Prostate gland (tissue), 2 donors: ENCODE data around the gene ZNF831. TPM values are rescaled to one million over a fixed set of nuclear protein-coding genes. Genes with fewer than 3 reads are reported as not detected.

Experiments used
- DNase-seq: peaks from one replicate; pipeline ENCODE4 v3.0.0-alpha.2; 2019; ENCODE audit warnings: low spot score
- H3K27ac ChIP-seq, 2 donors: fragments of 200-600 bp; sonication (generic); 2 replicates each; pipeline ENCODE4 v1.5.1; 2017 to 2019
- H3K27me3 ChIP-seq: fragments of 200-600 bp; sonication (generic); replicated peaks from 2 replicates; pipeline ENCODE4 v1.5.1; 2019; ENCODE audit not compliant: insufficient read depth
- H3K36me3 ChIP-seq, 2 donors: fragments of 200-600 bp; sonication (generic); 1 replicate in 1 of 2; 2 replicates in 1 of 2; pipeline versions ENCODE4 v1.5.1 to v1.8.1; 2017 to 2019
- H3K4me1 ChIP-seq: fragments of 200-600 bp; sonication (generic); replicated peaks from 2 replicates; pipeline ENCODE4 v1.5.1; 2019
- H3K4me3 ChIP-seq, 2 donors: fragments of 200-600 bp; sonication (generic); 2 replicates each; pipeline ENCODE4 v1.5.1; 2017 to 2019
- H3K9me3 ChIP-seq: fragments of 200-600 bp; sonication (generic); 2 replicates; pipeline ENCODE4 v1.5.1; 2017
- CTCF ChIP-seq, 4 experiments: fragments of 200-600 bp in 2 of 4; fragments of 450-650 bp in 2 of 4; sonication (generic) in 2 of 4; IDR thresholded peaks; 1 replicate in 3 of 4; 2 replicates in 1 of 4; pipeline ENCODE4 v1.5.1; 2016 to 2019; ENCODE audit warnings: antibody characterized with exemption in 4 of 4, mild to moderate bottlenecking in 2 of 4, moderate library complexity in 2 of 4
- POLR2A ChIP-seq: fragments of 450-650 bp; IDR thresholded peaks from one replicate; pipeline ENCODE4 v1.6.1; 2016; ENCODE audit warnings: antibody characterized with exemption, mild to moderate bottlenecking
- POLR2AphosphoS5 ChIP-seq: sonication (generic); formaldehyde crosslinking; IDR thresholded peaks from one replicate; pipeline ENCODE4 v1.6.1; 2017; ENCODE audit warnings: antibody characterized with exemption
- WGBS: methylation state at CpG from one replicate; pipeline ENCODE4 v1.1.5; 2018; 5-methylcytosine and 5-hydroxymethylcytosine counted together
- intact Hi-C: fragments of 100-400 bp; cut with DNase I; formaldehyde crosslinking; loops from one replicate; pipeline ENCODE4 v1.14.2; 2022
- total RNA-seq, 2 donors: library from RNA; depleted of rRNA; stranded (reverse); fragments of >200 nt; gene quantifications; one replicate each; pipeline ENCODE4 v1.1.0, GENCODE V29; 2016

Gene ZNF831
- total RNA-seq, 2 donors from 2014 or later: 0.46 to 1.1 TPM

GRCh38 chr20:59138114-59138748 lies 25.4 kb upstream of the ZNF831 start:
- 88% methylated on average over 6 of the region's 6 CpGs for WGBS
- no peaks in the 10 kb centered on the region for H3K9me3 ChIP-seq
- no peak overlapping the region for H3K4me3 ChIP-seq
- no peaks in the 10 kb centered on the region for H3K27me3 ChIP-seq
- TF ChIP-seq CTCF (IDR thresholded peaks at IDR 0.05) (no peak), POLR2AphosphoS5 (no peak), POLR2A (no peak)
- DNase-seq: no peak
- no peaks in the 10 kb centered on the region for H3K4me1 ChIP-seq
- H3K36me3 ChIP-seq: no peaks in the 10 kb centered on the region
- H3K27ac ChIP-seq: no peak overlapping the region
- intact Hi-C loops: no loop called here

- Histone ChIP-seq H3K4me3 (no peak overlapping the region), H3K27me3 (no peaks in the 10 kb centered on the region), H3K36me3 (no peaks in the 10 kb centered on the region), H3K4me1 (no peaks in the 10 kb centered on the region), H3K9me3 (no peaks in the 10 kb centered on the region), H3K27ac (no peak overlapping the region)
- intact Hi-C loops: no loop called here
- DNase-seq: no peak
- TF ChIP-seq POLR2A (no peak), POLR2AphosphoS5 (no peak), CTCF (IDR thresholded peaks at IDR 0.05) (no peak)
- 62% methylated on average over 1 of the region's 1 CpG for WGBS
Observed at GRCh38 chr20:59139998-59140397, 23.6 kb upstream of the ZNF831 start.

- H3K36me3 ChIP-seq: no peaks in the 10 kb centered on the region
- no peaks in the 10 kb centered on the region for H3K4me1 ChIP-seq
- H3K9me3 ChIP-seq: no peaks in the 10 kb centered on the region
- no peak for TF ChIP-seq POLR2AphosphoS5
- no peak for TF ChIP-seq CTCF (IDR thresholded peaks at IDR 0.05)
- no peak for TF ChIP-seq POLR2A
- no peak for DNase-seq
- intact Hi-C loops: no loop called here
- H3K27me3 ChIP-seq: no peaks in the 10 kb centered on the region
- no peak overlapping the region for H3K27ac ChIP-seq
- H3K4me3 ChIP-seq: no peak overlapping the region
- 82% methylated on average over 13 of the region's 13 CpGs for WGBS
Observed at GRCh38 chr20:59141818-59142581, 21.6 kb upstream of the ZNF831 start.

- intact Hi-C loops: no loop called here
Observed at GRCh38 chr20:59143326-59143725, 20.3 kb upstream of the ZNF831 start.

GRCh38 chr20:59144179-59144830 lies 19.3 kb upstream of the ZNF831 start:
- H3K27ac ChIP-seq: no peak overlapping the region
- no peak for DNase-seq
- no peaks in the 10 kb centered on the region for H3K36me3 ChIP-seq
- H3K4me1 ChIP-seq: no peaks in the 10 kb centered on the region
- H3K4me3 ChIP-seq: no peak overlapping the region
- intact Hi-C loops: no loop called here
- H3K27me3 ChIP-seq: no peaks in the 10 kb centered on the region
- H3K9me3 ChIP-seq: no peaks in the 10 kb centered on the region
- TF ChIP-seq CTCF (IDR thresholded peaks at IDR 0.05): no peak
- no peak for TF ChIP-seq POLR2A
- no peak for TF ChIP-seq POLR2AphosphoS5
- 92% methylated on average over 9 of the region's 9 CpGs for WGBS

More at GRCh38 chr20:59143326-59143725, 20.3 kb upstream of the ZNF831 start:
- TF ChIP-seq POLR2AphosphoS5: no peak
- WGBS: 86% methylated on average over 5 of the region's 5 CpGs
- Histone ChIP-seq H3K4me1 (no peaks in the 10 kb centered on the region), H3K36me3 (no peaks in the 10 kb centered on the region), H3K4me3 (no peak overlapping the region), H3K27me3 (no peaks in the 10 kb centered on the region), H3K27ac (no peak overlapping the region), H3K9me3 (no peaks in the 10 kb centered on the region)
- no peak for DNase-seq
